Left ventricle myocardium inferior (tissue), 1 donor: ENCODE results near the gene LINGO1. TPM values are rescaled to one million over a fixed set of nuclear protein-coding genes. Genes with fewer than 3 reads are reported as not detected.

Source experiments
- DNase-seq: peaks from one replicate; pipeline ENCODE4 v3.0.0-alpha.2; 2020
- H3K27ac ChIP-seq: fragments of 200-600 bp; replicated peaks from 2 replicates; pipeline ENCODE4 v1.8.0; 2021
- H3K27me3 ChIP-seq: fragments of 200-600 bp; 2 replicates; pipeline ENCODE4 v1.8.0; 2021; ENCODE audit warnings: low read depth
- H3K36me3 ChIP-seq: fragments of 200-600 bp; 2 replicates; pipeline ENCODE4 v1.8.0; 2021
- H3K4me1 ChIP-seq: fragments of 200-600 bp; 2 replicates; pipeline ENCODE4 v1.8.0; 2021
- H3K4me3 ChIP-seq: fragments of 200-600 bp; 2 replicates; pipeline ENCODE4 v1.8.0; 2021; ENCODE audit warnings: mild to moderate bottlenecking, moderate library complexity
- H3K9me3 ChIP-seq: fragments of 200-600 bp; replicated peaks from 2 replicates; pipeline ENCODE4 v1.8.0; 2021
- intact Hi-C: fragments of 100-400 bp; cut with micrococcal nuclease; formaldehyde crosslinking; loops from one replicate; pipeline ENCODE4 v1.11.0; 2022
- total RNA-seq: library from RNA; stranded (reverse); fragmentation: NEBNext Ultra II Directional; extraction: Animal tissue kit (Norgen Biotek cat#: 25700); gene quantifications from one replicate; pipeline ENCODE4 v1.2.1, GENCODE V29; 2021
- TF ChIP-seq, protein P1 (sequence below): fragments of 200-600 bp; IDR thresholded peaks from 2 replicates; pipeline ENCODE4 v1.8.0; 2021; ENCODE audit warnings: antibody characterized with exemption, mild to moderate bottlenecking, borderline replicate concordance
- donor health status: DM: no; HTN: yes; CAD: no; lungs with severe emphysema.

Gene LINGO1
- total RNA-seq, 1 donor from 2014 or later, result 0.96 TPM

DNA sequence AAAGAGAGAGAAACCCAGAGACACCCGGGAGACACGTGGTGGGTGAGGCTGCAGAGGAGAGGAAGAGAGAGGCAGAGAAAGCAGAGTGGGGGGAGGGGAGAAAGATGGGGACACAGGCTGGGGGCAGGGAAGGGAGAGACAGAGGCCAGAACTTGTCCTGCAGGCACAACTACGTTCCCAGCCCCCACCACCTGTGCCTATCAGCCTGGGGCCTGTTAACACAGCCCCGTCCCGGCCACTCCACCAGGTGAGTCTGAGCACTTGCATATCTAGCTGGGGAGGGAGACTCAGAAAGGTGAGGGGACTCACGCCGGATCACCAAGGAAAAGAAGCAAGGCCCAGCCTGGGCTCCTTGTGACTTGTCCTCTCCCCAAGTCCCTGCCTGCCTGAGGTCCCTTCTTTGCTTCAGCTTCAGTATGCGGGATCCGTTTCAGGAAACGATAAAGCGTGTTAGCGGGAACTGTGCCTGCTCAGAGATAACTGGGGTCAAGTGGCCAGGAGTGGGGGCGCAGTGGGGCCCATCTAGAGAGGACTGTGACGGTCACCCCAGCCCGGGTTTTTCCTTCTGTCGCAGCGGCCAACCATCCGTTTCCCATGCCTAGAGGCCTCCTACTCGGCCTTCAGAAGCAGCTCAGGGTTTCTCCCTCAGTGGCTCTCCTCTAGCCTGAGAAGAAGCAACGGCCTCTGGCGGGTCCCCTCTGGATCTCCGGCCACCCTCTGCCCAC lies 10.3 kb downstream of the LINGO1 start:
- Histone ChIP-seq H3K27me3 (peaks cover 8% of the 10 kb centered on the region), H3K36me3 (no peaks in the 10 kb centered on the region), H3K4me1 (no peaks in the 10 kb centered on the region), H3K27ac (no peak overlapping the region), H3K9me3 (no peaks in the 10 kb centered on the region), H3K4me3 (no peak overlapping the region)
- no peak for DNase-seq
- intact Hi-C loops, result no loop called here
- TF ChIP-seq, protein P1, sequence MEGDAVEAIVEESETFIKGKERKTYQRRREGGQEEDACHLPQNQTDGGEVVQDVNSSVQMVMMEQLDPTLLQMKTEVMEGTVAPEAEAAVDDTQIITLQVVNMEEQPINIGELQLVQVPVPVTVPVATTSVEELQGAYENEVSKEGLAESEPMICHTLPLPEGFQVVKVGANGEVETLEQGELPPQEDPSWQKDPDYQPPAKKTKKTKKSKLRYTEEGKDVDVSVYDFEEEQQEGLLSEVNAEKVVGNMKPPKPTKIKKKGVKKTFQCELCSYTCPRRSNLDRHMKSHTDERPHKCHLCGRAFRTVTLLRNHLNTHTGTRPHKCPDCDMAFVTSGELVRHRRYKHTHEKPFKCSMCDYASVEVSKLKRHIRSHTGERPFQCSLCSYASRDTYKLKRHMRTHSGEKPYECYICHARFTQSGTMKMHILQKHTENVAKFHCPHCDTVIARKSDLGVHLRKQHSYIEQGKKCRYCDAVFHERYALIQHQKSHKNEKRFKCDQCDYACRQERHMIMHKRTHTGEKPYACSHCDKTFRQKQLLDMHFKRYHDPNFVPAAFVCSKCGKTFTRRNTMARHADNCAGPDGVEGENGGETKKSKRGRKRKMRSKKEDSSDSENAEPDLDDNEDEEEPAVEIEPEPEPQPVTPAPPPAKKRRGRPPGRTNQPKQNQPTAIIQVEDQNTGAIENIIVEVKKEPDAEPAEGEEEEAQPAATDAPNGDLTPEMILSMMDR, result no peak

DNA sequence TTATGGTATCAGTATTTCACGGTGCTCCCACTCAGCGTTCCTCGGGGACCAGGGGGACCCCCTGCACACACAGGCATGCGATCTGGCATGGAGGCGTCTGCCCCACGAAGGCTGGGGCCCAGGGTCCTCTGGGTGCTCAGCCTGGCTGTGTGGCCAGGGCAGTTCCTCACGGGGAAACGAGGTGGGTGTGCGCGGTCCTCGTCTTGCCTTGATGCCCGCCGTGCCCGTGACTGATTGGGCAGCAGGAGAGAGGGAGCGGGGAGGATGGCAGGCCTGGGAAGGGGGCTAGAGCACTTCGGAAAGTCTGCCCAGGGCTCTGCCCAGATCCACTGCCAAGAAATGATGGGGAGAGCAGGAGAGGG lies 10.9 kb downstream of the LINGO1 start:
- Histone ChIP-seq H3K4me3 (no peak overlapping the region), H3K27ac (no peak overlapping the region), H3K9me3 (no peaks in the 10 kb centered on the region), H3K4me1 (no peaks in the 10 kb centered on the region), H3K36me3 (no peaks in the 10 kb centered on the region), H3K27me3 (peaks cover 8% of the 10 kb centered on the region)
- DNase-seq, result no peak
- intact Hi-C loops, result no loop called here
- TF ChIP-seq, protein P1, result no peak

DNA sequence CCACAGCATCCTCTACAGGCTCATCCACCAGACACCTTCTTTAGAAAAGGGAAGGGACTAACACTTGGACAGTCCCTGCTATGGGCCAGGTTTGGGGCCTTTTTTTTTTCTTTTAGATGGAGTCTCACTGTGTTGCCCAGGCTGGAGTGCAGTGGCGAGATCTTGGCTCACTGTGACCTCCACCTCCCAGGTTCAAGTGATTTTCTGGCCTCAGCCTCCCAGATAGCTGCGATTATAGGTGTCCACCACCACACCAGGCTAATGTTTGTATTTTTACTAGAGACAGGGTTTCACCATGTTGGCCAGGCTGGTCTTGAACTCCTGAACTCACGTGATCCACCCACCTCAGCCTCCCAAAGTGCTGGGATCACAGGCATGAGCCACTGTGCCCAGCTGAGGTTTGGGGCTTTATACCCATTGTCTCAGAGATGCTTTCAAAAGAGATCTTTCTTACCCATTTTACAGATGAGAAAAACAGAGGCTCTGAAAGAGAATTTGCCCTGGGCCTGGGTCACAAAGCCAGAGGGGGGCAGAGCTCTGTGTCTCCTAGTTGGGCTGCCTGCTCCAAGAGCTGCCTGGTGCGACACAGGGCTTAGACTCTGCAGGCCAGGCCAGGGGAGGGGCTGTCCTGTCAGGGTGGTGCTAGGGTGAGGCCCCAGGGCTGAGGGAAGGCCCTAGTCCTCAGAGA lies 11.6 kb downstream of the LINGO1 start:
- Histone ChIP-seq H3K9me3 (no peaks in the 10 kb centered on the region), H3K4me3 (no peak overlapping the region), H3K36me3 (no peaks in the 10 kb centered on the region), H3K27ac (no peak overlapping the region), H3K27me3 (peaks cover 8% of the 10 kb centered on the region), H3K4me1 (no peaks in the 10 kb centered on the region)
- no peak for DNase-seq
- TF ChIP-seq, protein P1, result no peak
- intact Hi-C loops, result no loop called here

DNA sequence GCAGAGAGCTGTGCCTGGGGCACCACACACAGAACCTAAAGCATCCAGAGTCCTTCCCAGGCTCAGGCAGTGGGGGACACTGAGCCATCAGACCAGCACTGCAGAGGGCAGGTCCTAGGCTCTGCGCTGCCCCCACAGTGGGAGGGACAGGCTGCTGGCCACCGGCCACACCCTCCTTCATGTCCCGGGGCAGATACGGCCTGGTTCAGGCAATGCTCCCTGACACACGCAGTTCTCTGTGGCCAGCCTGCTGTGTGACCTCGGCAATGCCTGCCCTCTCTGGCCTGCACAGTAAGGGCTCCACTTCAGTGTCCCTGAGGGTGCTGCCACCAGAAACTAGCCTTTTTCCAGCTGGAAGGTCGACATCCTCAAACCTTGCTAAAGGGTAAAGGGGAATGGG lies 12.4 kb downstream of the LINGO1 start:
- TF ChIP-seq, protein P1, result no peak
- H3K27me3 ChIP-seq, result peaks cover 8% of the 10 kb centered on the region
- no peaks in the 10 kb centered on the region for H3K4me1 ChIP-seq
- intact Hi-C loops, result no loop called here
- H3K36me3 ChIP-seq, result no peaks in the 10 kb centered on the region
- H3K4me3 ChIP-seq, result no peak overlapping the region
- no peaks in the 10 kb centered on the region for H3K9me3 ChIP-seq
- no peak overlapping the region for H3K27ac ChIP-seq
- DNase-seq, result no peak

DNA sequence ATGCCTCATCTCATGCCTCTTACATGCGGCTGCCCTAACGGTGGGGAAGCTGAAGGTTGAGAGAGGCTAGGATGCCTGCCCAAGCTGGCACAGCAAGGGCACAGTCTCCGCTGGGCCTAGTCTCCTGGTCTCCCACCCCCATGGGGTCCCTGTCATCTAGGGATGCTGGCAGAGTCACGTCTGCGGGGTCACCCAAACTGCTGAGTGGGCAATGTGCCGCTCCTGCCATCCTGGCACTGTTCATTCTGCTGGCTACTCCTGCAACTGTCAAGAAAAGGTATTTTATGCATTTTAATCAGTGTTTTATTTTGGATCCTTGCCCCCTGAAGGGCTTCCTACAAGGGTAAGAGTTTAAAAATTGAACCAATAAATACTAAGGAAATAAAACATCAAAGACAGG lies 12.8 kb downstream of the LINGO1 start:
- intact Hi-C loops, result no loop called here
- TF ChIP-seq, protein P1, result no peak
- DNase-seq, result no peak
- no peaks in the 10 kb centered on the region for H3K36me3 ChIP-seq
- no peaks in the 10 kb centered on the region for H3K4me1 ChIP-seq
- H3K4me3 ChIP-seq, result no peak overlapping the region
- no peaks in the 10 kb centered on the region for H3K9me3 ChIP-seq
- H3K27ac ChIP-seq, result no peak overlapping the region
- H3K27me3 ChIP-seq, result peaks cover 8% of the 10 kb centered on the region
